Fibroblast of mammary gland (primary cell): ENCODE results near the gene SUFU.

ENCODE experiments used
- DNase-seq: peaks from one replicate; pipeline ENCODE4 v3.0.0-alpha.2; 2010; ENCODE audit warnings: low read depth
- H3K4me3 ChIP-seq: 2 replicates; pipeline ENCODE4 v1.5.1; 2011; ENCODE audit warnings: low read depth, mild to moderate bottlenecking, low read length, moderate library complexity; ENCODE audit not compliant: control insufficient read depth
- CTCF ChIP-seq: conservative IDR thresholded peaks from 2 replicates; pipeline ENCODE4 v1.5.1; 2011; ENCODE audit warnings: low read depth, low read length, inconsistent platforms; ENCODE audit not compliant: control insufficient read depth, insufficient read depth

Gene SUFU

DNA sequence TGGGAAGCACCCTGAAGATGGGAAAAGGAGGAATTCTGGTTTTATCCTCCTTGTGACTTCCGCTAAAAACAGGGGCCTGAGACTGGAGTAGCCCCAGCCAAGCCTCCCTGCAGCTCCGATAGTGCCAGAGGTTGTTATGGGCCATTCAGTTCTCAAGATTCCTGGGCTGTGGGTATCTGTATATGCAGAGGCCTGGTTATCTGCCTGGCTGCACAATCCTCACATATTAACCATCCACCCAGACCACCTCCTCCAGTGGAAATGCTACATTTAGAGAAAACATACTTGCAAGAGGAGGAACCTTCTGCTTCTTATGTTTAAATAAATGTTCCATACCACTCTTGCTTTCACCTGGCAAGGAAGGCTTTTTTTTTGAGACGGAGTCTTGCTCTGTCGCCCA, 175.8 kb downstream of the SUFU start:
- DNase-seq = no peak
- H3K4me3 ChIP-seq = no peak overlapping the region
- TF ChIP-seq CTCF = no peak

DNA sequence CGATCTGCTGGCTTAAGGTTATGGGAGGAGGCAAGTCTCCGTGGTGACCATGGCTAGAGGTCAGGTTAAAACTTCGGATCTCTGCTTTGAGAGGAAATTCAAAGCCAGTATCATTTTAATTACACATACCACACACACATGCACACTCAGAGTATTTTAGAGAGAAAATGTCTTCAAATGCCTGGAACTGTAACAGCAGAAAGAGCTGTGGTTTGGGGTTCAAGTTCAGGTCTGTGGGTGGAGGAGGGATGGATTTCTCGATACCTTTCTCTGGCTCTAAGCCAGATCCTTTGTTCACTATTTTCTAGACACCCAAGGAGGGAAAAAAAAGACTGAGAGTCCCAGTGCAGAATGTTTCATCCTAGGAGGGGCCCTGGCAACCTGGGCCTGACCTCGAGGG, 177.9 kb downstream of the SUFU start:
- no peak for DNase-seq
- H3K4me3 ChIP-seq = no peak overlapping the region
- no peak for TF ChIP-seq CTCF

GRCh38 chr10:102682416-102682815, 178.6 kb downstream of the SUFU start:
- DNase-seq = no peak
- H3K4me3 ChIP-seq = no peak overlapping the region
- TF ChIP-seq CTCF = no peak

DNA sequence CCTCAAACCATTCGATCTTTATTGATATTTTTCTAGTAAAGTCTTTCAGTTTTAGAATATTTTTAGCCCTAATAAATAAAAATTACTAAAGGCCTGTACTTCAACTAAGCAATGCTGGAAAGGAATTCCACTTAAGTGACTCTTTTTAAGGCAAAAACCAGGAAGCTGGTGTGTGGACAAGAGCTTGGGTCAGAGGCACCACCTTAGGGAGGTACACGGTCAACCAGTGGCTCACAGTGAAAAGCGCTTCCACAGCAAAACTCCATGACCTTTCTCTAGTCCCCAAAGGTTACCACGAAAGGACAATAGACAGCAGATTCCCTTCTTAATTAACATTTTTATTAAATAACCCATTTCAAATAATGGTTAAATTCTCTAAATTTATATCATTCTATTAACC, 179.2 kb downstream of the SUFU start:
- H3K4me3 ChIP-seq = no peak overlapping the region
- TF ChIP-seq CTCF = no peak
- DNase-seq = no peak
